IMR-90 (cell line): ENCODE measurements around the gene BCAS3. TPM values are rescaled to one million over a fixed set of nuclear protein-coding genes. Genes with fewer than 3 reads are reported as not detected.
A peak's percentile ranks its signal among the peaks of the same experiment; 100 is the strongest.

Experiments used
- ATAC-seq: fragments of 200-7000 bp; cut with Tn5 transposase; 2 replicates; pipeline ENCODE4 v1.9.1; 2020; ENCODE audit warnings: low read depth, mild to moderate bottlenecking, moderate library complexity
- BruUV-seq: library from RNA; stranded (reverse); fragments of 400-500 nt; replicated peaks from 2 replicates; lab custom pipeline; 2021; lab: Mats Ljungman, UMichigan
- CTCF ChIA-PET: fragments of 300-600 bp; formaldehyde crosslinking; extraction: SDS; loops from one replicate; lab custom pipeline; 2021; ENCODE audit warnings: antibody characterized with exemption; lab: Yijun Ruan, JAX
- POLR2A ChIA-PET: fragments of 300-600 bp; sonication (Branson Sonifier 250); formaldehyde crosslinking; loops from one replicate; lab custom pipeline; 2022; ENCODE audit warnings: antibody characterized with exemption; ENCODE audit not compliant: unreplicated experiment; lab: Charles Lee
- DNase-seq: peaks from one replicate; pipeline ENCODE4 v3.0.0; 2013
- H2AFZ ChIP-seq: replicated peaks from 2 replicates; pipeline ENCODE3; 2013; ENCODE audit warnings: low read length, mild to moderate bottlenecking; ENCODE audit not compliant: poor library complexity
- H2AK5ac ChIP-seq: 2 replicates; pipeline ENCODE4 v1.6.1; 2013; ENCODE audit warnings: low read depth, low read length, inconsistent platforms
- H2AK9ac ChIP-seq: replicated peaks from 2 replicates; pipeline ENCODE3; 2013; ENCODE audit warnings: mild to moderate bottlenecking, low read depth, low read length, moderate library complexity; ENCODE audit not compliant: poor library complexity
- H2BK120ac ChIP-seq: 2 replicates; pipeline ENCODE4 v1.6.1; 2013; ENCODE audit warnings: low read depth, low read length, inconsistent platforms
- H2BK15ac ChIP-seq: 3 replicates; pipeline ENCODE4 v1.6.1; 2013; ENCODE audit warnings: low read depth, low read length, inconsistent platforms
- H2BK20ac ChIP-seq: 2 replicates; pipeline ENCODE4 v1.6.1; 2013; ENCODE audit warnings: low read depth, mild to moderate bottlenecking, inconsistent platforms, low read length, moderate library complexity
- H2BK5ac ChIP-seq: 2 replicates; pipeline ENCODE4 v1.6.1; 2013; ENCODE audit warnings: mild to moderate bottlenecking, low read depth, low read length, inconsistent platforms; ENCODE audit not compliant: poor library complexity, severe bottlenecking
- H3K14ac ChIP-seq: replicated peaks from 2 replicates; pipeline ENCODE4 v1.6.1; 2013; ENCODE audit warnings: low read depth, low read length, inconsistent platforms
- H3K18ac ChIP-seq: 2 replicates; pipeline ENCODE4 v1.6.1; 2013; ENCODE audit warnings: low read depth, low read length, control low read depth
- H3K23ac ChIP-seq: 2 replicates; pipeline ENCODE4 v1.6.1; 2013; ENCODE audit warnings: low read depth, low read length, inconsistent platforms
- H3K27ac ChIP-seq: 2 replicates; pipeline ENCODE4 v1.5.1; 2013; ENCODE audit warnings: mild to moderate bottlenecking, control low read depth, low read length; ENCODE audit not compliant: insufficient read depth
- H3K27me3 ChIP-seq: 2 replicates; pipeline ENCODE4 v1.6.1; 2013; ENCODE audit warnings: low read length; ENCODE audit not compliant: control insufficient read depth, insufficient read depth
- H3K36me3 ChIP-seq: 2 replicates; pipeline ENCODE4 v1.6.1; 2013; ENCODE audit warnings: low read length, mixed read lengths; ENCODE audit not compliant: control insufficient read depth, insufficient read depth
- H3K4ac ChIP-seq: 2 replicates; pipeline ENCODE4 v1.6.1; 2013; ENCODE audit warnings: low read depth, low read length, inconsistent platforms
- H3K4me1 ChIP-seq: 2 replicates; pipeline ENCODE4 v1.6.1; 2013; ENCODE audit warnings: low read length, mixed read lengths; ENCODE audit not compliant: control insufficient read depth, insufficient read depth
- H3K4me2 ChIP-seq: 2 replicates; pipeline ENCODE4 v1.6.1; 2013; ENCODE audit warnings: low read depth, mild to moderate bottlenecking, control low read depth, low read length, moderate library complexity
- H3K4me3 ChIP-seq: 2 replicates; pipeline ENCODE4 v1.5.1; 2013; ENCODE audit warnings: low read depth, mild to moderate bottlenecking, control low read depth, low read length, moderate library complexity; ENCODE audit not compliant: insufficient read depth
- H3K56ac ChIP-seq: 2 replicates; pipeline ENCODE4 v1.6.1; 2013; ENCODE audit warnings: low read length, inconsistent platforms; ENCODE audit not compliant: insufficient read depth; ENCODE audit errors: extremely low read depth
- H3K79me1 ChIP-seq, 2 experiments: 2 replicates each; pipeline ENCODE4 v1.6.1; 2013; ENCODE audit warnings: low read length in 2 of 2, inconsistent platforms in 1 of 2, low read depth in 1 of 2
- H3K9ac ChIP-seq: 2 replicates; pipeline ENCODE4 v1.6.1; 2013; ENCODE audit warnings: low read depth, low read length, control low read depth
- H3K9me1 ChIP-seq: 2 replicates; pipeline ENCODE4 v1.6.1; 2013; ENCODE audit warnings: low read length, inconsistent platforms; ENCODE audit not compliant: insufficient read depth
- H3K9me3 ChIP-seq: 2 replicates; pipeline ENCODE4 v1.6.1; 2013; ENCODE audit warnings: low read length; ENCODE audit not compliant: control insufficient read depth, insufficient read depth
- H4K20me1 ChIP-seq: 2 replicates; pipeline ENCODE4 v1.6.1; 2013; ENCODE audit warnings: low read length, inconsistent platforms; ENCODE audit not compliant: insufficient read depth
- H4K5ac ChIP-seq: 2 replicates; pipeline ENCODE4 v1.6.1; 2013; ENCODE audit warnings: mild to moderate bottlenecking, low read depth, low read length, control low read depth
- H4K8ac ChIP-seq, 2 experiments: 2 replicates each; pipeline ENCODE4 v1.6.1; 2013; ENCODE audit warnings: low read depth in 2 of 2, low read length in 2 of 2, control low read depth in 1 of 2, inconsistent platforms in 1 of 2
- H4K91ac ChIP-seq: 2 replicates; pipeline ENCODE4 v1.6.1; 2013; ENCODE audit warnings: low read depth, low read length, inconsistent platforms; ENCODE audit not compliant: insufficient read depth
- CHD1 ChIP-seq: IDR thresholded peaks from 2 replicates; pipeline ENCODE4 v1.6.1; 2012; ENCODE audit warnings: low read depth, low read length, improper control_type of control experiment
- MAZ ChIP-seq: IDR thresholded peaks from 2 replicates; pipeline ENCODE4 v1.6.1; 2012; ENCODE audit warnings: low read depth, mild to moderate bottlenecking, low read length, improper control_type of control experiment, moderate library complexity, borderline replicate concordance
- RAD21 ChIP-seq: IDR thresholded peaks from 2 replicates; pipeline ENCODE4 v1.6.1; 2012; ENCODE audit warnings: low read length, improper control_type of control experiment
- WGBS, 2 experiments: methylation state at CpG; one replicate each; pipeline versions ENCODE4 v1.1.5 to v1.1.7; 2013; ENCODE audit warnings: missing lambda C conversion rate in 2 of 2; ENCODE audit not compliant: insufficient read length in 1 of 2; ENCODE audit errors: extremely low coverage in 2 of 2; 5-methylcytosine and 5-hydroxymethylcytosine counted together
- dilution Hi-C: fragments of 300-500 bp; cut with HindIII; formaldehyde crosslinking; loops from one replicate; pipeline ENCODE4 v1.14.3; 2018; ENCODE audit warnings: low sequenced_read_pairs; ENCODE audit not compliant: unreplicated experiment
- in situ Hi-C: fragments of 300-500 bp; cut with MboI; formaldehyde crosslinking; loops from 3 replicates; pipeline ENCODE4 v1.14.3; 2019; ENCODE audit warnings: low sequenced_read_pairs, inconsistent platforms, mixed read lengths
- intact Hi-C: fragments of 100-400 bp; cut with micrococcal nuclease; formaldehyde crosslinking; loops from 2 replicates; pipeline ENCODE4 v1.10.0; 2022
- polyA plus RNA-seq, 3 experiments: library from polyadenylated mRNA; depleted of rRNA; stranded (reverse); fragments of >200 nt; gene quantifications; 2 replicates each; pipeline ENCODE4 v1.2.3, GENCODE V29; 2012; ENCODE audit warnings: low replicate concordance in 1 of 3
- total RNA-seq: library from RNA; depleted of rRNA; stranded (reverse); fragments of >200 nt; gene quantifications from 2 replicates; pipeline ENCODE4 v1.2.3, GENCODE V29; 2012

The BCAS3 gene
- total and polyA plus RNA-seq, 2 of the 4 experiments (the other 2 are of a cell fraction) = 6.3 to 27.1 TPM

DNA sequence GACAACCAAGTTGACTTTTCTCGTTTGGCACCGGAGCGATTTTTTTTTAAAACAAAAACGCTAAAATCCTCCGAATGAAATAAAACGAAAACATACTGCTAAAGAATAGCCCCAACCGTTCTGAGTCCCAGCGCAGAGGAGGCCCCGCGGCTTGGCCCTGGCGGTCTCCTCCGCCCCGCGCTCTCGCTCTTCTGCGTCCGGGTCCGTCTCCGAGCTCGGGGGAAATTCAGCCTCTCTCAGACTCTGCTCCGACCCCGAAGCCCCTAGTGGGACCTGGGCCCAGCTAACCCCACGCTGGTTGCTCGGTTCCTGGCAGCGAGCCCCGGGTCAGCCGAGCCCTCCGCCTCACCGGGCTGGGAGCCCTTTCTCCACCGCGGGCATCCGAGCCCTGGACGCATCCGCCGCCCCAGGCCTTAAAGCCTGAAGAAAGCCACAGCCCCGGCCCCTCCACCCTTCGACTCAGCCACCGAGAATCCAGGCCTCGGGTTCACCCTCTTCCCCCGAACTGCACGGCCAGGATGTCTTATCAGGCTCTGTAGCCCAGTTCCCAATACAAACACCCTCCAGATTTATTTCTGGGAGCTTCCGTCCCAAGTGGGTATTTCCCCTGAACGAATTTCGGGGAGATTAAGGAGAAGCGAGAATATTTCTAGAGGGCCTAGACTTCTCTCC lies 723.2 kb downstream of the BCAS3 start (continued):
- TF ChIP-seq MAZ = no peak

DNA sequence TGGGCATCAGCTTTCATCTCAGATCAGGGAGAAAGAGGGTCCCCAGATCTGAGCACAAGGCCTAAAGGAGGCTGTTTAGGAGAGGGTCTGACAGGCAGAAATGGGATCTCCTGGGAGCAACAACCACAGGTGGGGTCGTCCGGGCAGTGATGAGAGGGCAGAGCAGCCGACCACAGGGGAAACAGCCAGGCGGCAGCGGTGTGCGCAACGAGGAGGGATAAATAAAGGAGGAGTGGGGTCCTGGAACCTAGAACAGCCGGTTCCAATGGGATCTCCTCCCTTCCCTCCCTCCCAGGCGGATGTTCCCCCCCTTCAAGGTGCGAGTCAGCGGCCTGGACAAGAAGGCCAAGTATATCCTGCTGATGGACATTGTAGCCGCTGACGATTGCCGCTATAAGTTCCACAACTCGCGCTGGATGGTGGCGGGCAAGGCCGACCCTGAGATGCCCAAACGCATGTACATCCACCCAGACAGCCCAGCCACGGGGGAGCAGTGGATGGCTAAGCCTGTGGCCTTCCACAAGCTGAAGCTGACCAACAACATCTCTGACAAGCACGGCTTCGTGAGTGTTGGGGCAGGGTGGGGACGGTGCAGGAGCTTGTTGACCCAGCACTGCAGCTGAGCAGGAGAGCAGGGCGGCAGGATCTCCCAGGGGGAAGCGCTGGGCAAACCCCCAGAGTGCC lies 723.9 kb downstream of the BCAS3 start:
- Histone ChIP-seq H3K56ac (peak overlapping the region; percentile 86), H3K9ac (peak overlapping the region; percentile 100), H3K9me3 (no peaks in the 10 kb centered on the region), H3K18ac (peak overlapping the region; percentile 96), H2BK20ac (peak overlapping the region; percentile 49; the same call in 1 of the 2 replicates), H3K4me3 (peak overlapping the region; percentile 98), H2BK5ac (peak overlapping the region; percentile 91), H3K9me1 (no peaks in the 10 kb centered on the region), H3K27ac (peak overlapping the region; percentile 100), H4K8ac (peak overlapping the region; percentile 54 to 64; a peak in 3 of 4 replicates), H2AK9ac (peak overlapping the region; percentile 98), H2AK5ac (peak overlapping the region; percentile 94), H3K4ac (peak overlapping the region; percentile 92), H4K20me1 (peaks cover 47% of the 10 kb centered on the region), H3K36me3 (peaks cover 58% of the 10 kb centered on the region), H3K27me3 (no peaks in the 10 kb centered on the region), H2AFZ (peak overlapping the region; percentile 70), H3K14ac (peak overlapping the region; percentile 99), H2BK15ac (0 out of 3 replicates have a peak overlapping the region, but pooled peaks have one; percentile 19), H3K23ac (peak overlapping the region; percentile 99), H2BK120ac (peak overlapping the region; percentile 80), H4K5ac (peak overlapping the region; percentile 65), H3K4me1 (peaks cover 10% of the 10 kb centered on the region), H3K79me1 (no peaks in the 10 kb centered on the region), H4K91ac (peak overlapping the region; percentile 64), H3K4me2 (peak overlapping the region; percentile 83)
- no peak for ATAC-seq
- WGBS, 2 experiments = 0% methylated on average over 10 of the region's 25 CpGs; no CpG with 5 or more reads in 1 of the 2 experiments
- TF ChIP-seq MAZ = no peak
- peak; percentile 4; the same call in 1 of the 2 replicates for TF ChIP-seq RAD21
- no peak for TF ChIP-seq CHD1
- dilution Hi-C loops (no loop called here), intact Hi-C loops (loop anchor here (1.0 kb wide), 1 partner anchor 657 kb away; no protein-coding TSS in a partner anchor), in situ Hi-C loops (no loop called here)
- ChIA-PET CTCF (no interaction called here), POLR2A (interaction anchor here (0.6 to 1.0 kb wide), 2 partner anchors 11 to 241 kb away, joined by 4 to 5 read pairs; no protein-coding TSS in a partner anchor)
- DNase-seq = peak; percentile 54
- BruUV-seq = no TSS peak
